Right ventricle myocardium inferior (tissue), 1 donor: ENCODE measurements around the gene DIPK1A. TPM values are rescaled to one million over a fixed set of nuclear protein-coding genes. Genes with fewer than 3 reads are reported as not detected.

Experiments
- ATAC-seq: fragments of 200-7000 bp; cut with Tn5 transposase; one replicate; pipeline ENCODE4 v1.9.1; 2020; ENCODE audit warnings: mild to moderate bottlenecking, moderate library complexity
- DNase-seq: peaks from one replicate; pipeline ENCODE4 v3.0.0; 2021; ENCODE audit errors: missing footprints
- intact Hi-C: fragments of 100-400 bp; cut with DNase I; formaldehyde crosslinking; loops from one replicate; pipeline ENCODE4 v1.11.0; 2022
- long read RNA-seq: library from polyadenylated mRNA; unstranded; transcript quantifications from one replicate; pipeline ENCODE4 v2.0.0, GENCODE V29; 2021
- total RNA-seq: library from RNA; stranded (reverse); fragmentation: NEBNext Ultra II Directional; extraction: Animal tissue kit (Norgen Biotek cat#: 25700); gene quantifications from one replicate; pipeline ENCODE4 v1.2.1, GENCODE V29; 2021
- donor health status: DM: no; HTN: yes; CAD: no; lungs with severe emphysema.

The DIPK1A gene
- total RNA-seq = 6.7 TPM
- long read RNA-seq, transcript FAM69A-201 (5 exons, 2,574 nt) = major isoform, 7 of 9 reads
- long read RNA-seq, partial matches to known transcripts = 0 of 9 reads
- long read RNA-seq, other reads (novel, unspliced or antisense) = 2 of 9 reads

GRCh38 chr1:92961131-92961895, at the start of gene DIPK1A:
Gene DIPK1A, minus strand, starts transcription at chr1:92961462. Its CDS starts 33 bp downstream, at chr1:92961429.
- DNase-seq (peak; percentile 91), ATAC-seq (peak; percentile 91)
- intact Hi-C loops = loop anchor here (2.0 to 10.0 kb wide), 2 partner anchors 31 to 107 kb away; no protein-coding TSS in a partner anchor

GRCh38 chr1:93007941-93008577, 46.8 kb upstream of the DIPK1A start:
- DNase-seq (no peak), ATAC-seq (no peak)
- intact Hi-C loops = no loop called here

- no peak for DNase-seq
- ATAC-seq = no peak
- intact Hi-C loops = no loop called here
Measured at GRCh38 chr1:93005252-93005598, 44.0 kb upstream of the DIPK1A start.

GRCh38 chr1:93004566-93005251, 43.4 kb upstream of the DIPK1A start:
- no peak for ATAC-seq
- no peak for DNase-seq
- intact Hi-C loops = no loop called here

- ATAC-seq (no peak), DNase-seq (no peak)
- intact Hi-C loops = no loop called here
Measured at GRCh38 chr1:93003981-93004380, 42.7 kb upstream of the DIPK1A start.

- intact Hi-C loops = no loop called here
- DNase-seq = no peak
- no peak for ATAC-seq
Measured at GRCh38 chr1:93002781-93003180, 41.5 kb upstream of the DIPK1A start.

- intact Hi-C loops = no loop called here
- no peak for ATAC-seq
- DNase-seq = no peak
Measured at GRCh38 chr1:93001893-93002292, 40.6 kb upstream of the DIPK1A start.

GRCh38 chr1:93000751-93001175, 39.5 kb upstream of the DIPK1A start:
- intact Hi-C loops = no loop called here
- no peak for DNase-seq
- no peak for ATAC-seq

GRCh38 chr1:93000291-93000690, 39.0 kb upstream of the DIPK1A start:
- intact Hi-C loops = no loop called here
- no peak for DNase-seq
- ATAC-seq = no peak

- DNase-seq (no peak), ATAC-seq (no peak)
- intact Hi-C loops = no loop called here
Measured at GRCh38 chr1:92998821-92999220, 37.6 kb upstream of the DIPK1A start.

- intact Hi-C loops = no loop called here
- no peak for ATAC-seq
Measured at GRCh38 chr1:92995441-92996430, 34.5 kb upstream of the DIPK1A start.

GRCh38 chr1:92994105-92994712, 32.9 kb upstream of the DIPK1A start:
- intact Hi-C loops = loop anchor here (1.0 kb wide), 1 partner anchor 135 kb away; no protein-coding TSS in a partner anchor
- ATAC-seq (peak; percentile 85), DNase-seq (no peak)

More at GRCh38 chr1:92995441-92996430, 34.5 kb upstream of the DIPK1A start:
- no peak for DNase-seq

GRCh38 chr1:92993581-92993980, 32.3 kb upstream of the DIPK1A start:
- DNase-seq (no peak), ATAC-seq (no peak)
- intact Hi-C loops = loop anchor here (2.0 kb wide), 1 partner anchor 33 kb away; the partner anchor contains the start of gene DIPK1A

- intact Hi-C loops = loop anchor here (2.0 kb wide), 1 partner anchor 32 kb away; the partner anchor contains the start of gene DIPK1A
- ATAC-seq (no peak), DNase-seq (no peak)
Measured at GRCh38 chr1:92992877-92993276, 31.6 kb upstream of the DIPK1A start.

GRCh38 chr1:92992054-92992453, 30.8 kb upstream of the DIPK1A start:
- intact Hi-C loops = loop anchor here (2.0 kb wide), 1 partner anchor 31 kb away; the partner anchor contains the start of gene DIPK1A
- DNase-seq (no peak), ATAC-seq (no peak)

- intact Hi-C loops = no loop called here
- ATAC-seq = no peak
- no peak for DNase-seq
Measured at GRCh38 chr1:92990828-92991227, 29.6 kb upstream of the DIPK1A start.

- intact Hi-C loops = no loop called here
- DNase-seq (no peak), ATAC-seq (no peak)
Measured at GRCh38 chr1:92989936-92990583, 28.8 kb upstream of the DIPK1A start.
